HG03159 (cell line): ENCODE results near the gene CDK4.

Experiments
- ATAC-seq: cut with Tn5 transposase; IDR thresholded peaks from one replicate; pipeline ENCODE4 v1.9.1; 2021; ENCODE audit warnings: mild to moderate bottlenecking, moderate library complexity; ENCODE audit not compliant: unreplicated experiment

CDK4 gene

DNA sequence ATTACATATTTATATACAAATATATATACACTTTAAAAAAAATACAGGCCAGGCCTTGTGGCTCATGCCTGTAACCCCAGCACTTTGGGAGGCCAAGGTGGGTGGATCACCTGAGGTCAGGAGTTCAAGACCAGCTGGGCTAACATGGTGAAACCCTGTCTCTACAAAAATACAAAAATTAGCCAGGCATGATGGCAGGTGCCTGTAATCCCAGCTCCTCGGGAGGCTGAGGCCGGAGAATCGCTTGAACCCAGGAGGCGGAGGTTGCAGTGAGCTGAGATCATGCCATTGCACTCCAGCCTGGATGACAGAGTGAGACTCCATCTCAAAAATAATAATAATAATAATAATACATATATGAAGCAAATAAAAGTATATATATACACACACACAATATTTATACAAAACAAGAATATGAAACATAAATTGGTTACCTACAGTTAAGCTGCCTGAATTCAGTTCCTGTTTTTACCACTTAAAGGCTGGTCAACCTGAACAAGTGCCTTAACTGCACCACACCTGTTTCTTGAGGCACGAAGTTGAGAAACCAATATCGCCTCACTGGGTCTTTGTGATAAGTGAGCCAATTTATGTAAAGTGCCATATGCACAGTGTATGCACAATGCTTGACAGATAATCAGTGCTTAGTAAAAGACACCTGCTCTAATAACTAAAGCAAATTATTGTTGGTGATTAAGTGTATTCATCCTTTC, 36.9 kb downstream of the CDK4 start:
- ATAC-seq, result peak; percentile 63

DNA sequence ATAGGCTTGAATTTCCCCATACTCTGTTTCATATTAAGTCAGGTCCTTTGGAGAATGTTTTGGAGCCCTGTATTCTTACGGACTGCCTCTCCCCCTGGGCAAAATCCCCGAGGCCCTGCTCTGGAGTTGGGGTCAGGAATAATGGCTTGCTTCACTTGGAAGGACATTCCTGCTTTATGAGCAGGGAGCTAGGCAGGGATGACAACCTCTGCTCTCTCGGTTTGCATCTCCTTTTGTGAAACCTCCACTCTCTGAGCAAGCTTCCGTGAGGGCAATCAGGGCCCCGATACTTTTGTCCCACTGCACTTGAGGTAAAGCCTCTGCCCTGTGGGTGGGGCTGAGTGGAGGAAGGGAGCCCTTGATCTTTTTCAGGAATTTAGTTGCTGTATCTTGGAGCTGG, 38.9 kb downstream of the CDK4 start:
- ATAC-seq, result no peak

DNA sequence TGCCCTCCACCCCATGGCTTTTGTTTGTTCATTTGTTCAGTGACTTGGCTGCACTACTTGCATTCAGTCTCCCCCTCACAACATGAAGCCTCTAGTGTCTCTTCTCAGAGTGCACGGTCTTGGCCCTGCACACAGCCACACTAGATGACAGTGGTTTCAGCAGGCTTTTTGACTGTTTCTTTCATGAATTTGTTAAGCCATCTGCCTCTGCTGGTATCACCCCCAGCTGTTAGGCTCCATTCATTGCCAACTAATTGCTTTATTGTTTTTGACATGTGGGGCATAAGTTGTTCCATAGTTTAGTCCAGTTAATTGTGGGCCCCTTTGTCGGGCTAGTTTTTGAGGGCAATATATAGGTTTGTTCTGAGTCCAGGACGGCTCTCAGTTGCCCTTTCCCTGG, 39.4 kb downstream of the CDK4 start:
- ATAC-seq, result no peak

DNA sequence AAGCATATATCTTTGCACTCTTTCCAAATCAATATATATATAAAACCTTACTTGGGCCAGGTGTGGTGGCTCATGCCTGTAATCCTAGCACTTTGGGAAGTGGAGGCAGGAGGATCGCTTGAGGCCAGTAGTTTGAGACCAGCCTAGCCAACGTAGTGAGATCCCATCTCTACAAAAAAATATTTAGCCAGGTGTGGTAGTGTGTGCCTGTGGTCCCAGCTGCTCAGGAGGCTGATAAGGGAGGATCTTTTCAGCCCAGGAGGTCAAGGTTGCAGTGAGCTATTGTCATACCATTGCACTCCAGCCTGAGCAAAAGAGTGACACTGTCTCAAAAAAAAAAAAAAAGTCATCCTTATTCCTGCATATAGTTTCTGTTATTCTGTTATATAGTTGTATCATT, 43.8 kb downstream of the CDK4 start:
- no peak for ATAC-seq

- ATAC-seq, result no peak
These were observed 44.9 kb downstream of the CDK4 start for GRCh38 chr12:57707250-57707649.

DNA sequence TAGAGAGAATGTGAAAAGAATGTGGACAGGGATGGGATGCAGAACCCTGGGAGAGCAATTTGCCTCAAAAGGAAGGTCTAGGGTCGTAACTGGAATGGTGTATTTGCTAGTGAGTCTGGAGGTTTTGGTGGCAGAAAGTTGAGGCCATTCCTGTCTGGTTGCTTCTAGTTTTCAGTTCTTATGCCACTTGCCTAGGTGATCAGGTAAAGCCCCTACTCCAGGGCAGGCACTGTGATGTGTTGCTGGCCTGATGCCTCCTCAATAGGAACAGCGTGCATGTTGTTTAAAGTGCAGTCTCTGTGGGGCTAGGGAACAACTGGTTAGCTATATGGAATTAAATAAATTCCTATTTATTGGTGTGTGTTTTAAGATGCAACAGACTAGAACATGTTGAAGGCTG, 51.8 kb downstream of the CDK4 start:
- no peak for ATAC-seq

DNA sequence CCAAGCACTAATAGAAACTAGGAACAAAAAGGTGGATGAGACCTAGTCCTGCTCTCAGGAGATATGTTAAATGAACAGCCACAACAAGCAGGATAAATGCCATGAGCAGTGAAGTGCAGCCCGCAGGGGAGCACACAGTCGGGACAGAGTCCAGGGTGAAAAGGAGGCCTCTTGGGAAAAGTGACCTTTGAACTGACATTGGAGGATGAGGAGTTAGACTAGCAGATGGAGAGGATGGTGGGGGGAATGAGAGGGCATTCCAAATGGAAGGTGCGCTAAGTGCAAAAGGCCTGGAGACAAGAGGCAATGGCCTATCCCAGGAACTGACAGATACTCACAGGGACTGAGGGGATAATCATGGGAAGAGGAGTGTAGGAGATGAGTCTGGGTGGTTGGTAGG, 53.7 kb downstream of the CDK4 start:
- ATAC-seq, result no peak
